GM18508 (cell line): ENCODE data around the gene PCBP3.
"Not testable (repeated sequence)": the region's sequence is repeated elsewhere in the genome, so short reads cannot be mapped to it uniquely, and the experiment has no call there.

Experiments used
- ATAC-seq: cut with Tn5 transposase; IDR thresholded peaks from one replicate; pipeline ENCODE4 v1.9.1; 2021; ENCODE audit warnings: moderate number of reproducible peaks; ENCODE audit not compliant: insufficient read depth, unreplicated experiment

PCBP3 gene

GRCh38 chr21:45832741-45833235 is 189.3 kb downstream of the PCBP3 start:
- ATAC-seq: not testable (repeated sequence)

- ATAC-seq: no peak
These were observed 189.9 kb downstream of the PCBP3 start for GRCh38 chr21:45833414-45833813.

- ATAC-seq: no peak
These were observed 190.6 kb downstream of the PCBP3 start for GRCh38 chr21:45834026-45834715.

GRCh38 chr21:45834821-45835293 is 191.3 kb downstream of the PCBP3 start:
- ATAC-seq: no peak

- no peak for ATAC-seq
These were observed 192.1 kb downstream of the PCBP3 start for GRCh38 chr21:45835301-45836267.

GRCh38 chr21:45836268-45836655 is 192.7 kb downstream of the PCBP3 start:
- ATAC-seq: no peak

- ATAC-seq: no peak
These were observed 193.5 kb downstream of the PCBP3 start for GRCh38 chr21:45836694-45837670.

GRCh38 chr21:45837936-45838335 is 194.4 kb downstream of the PCBP3 start:
- no peak for ATAC-seq

- no peak for ATAC-seq
These were observed 195.1 kb downstream of the PCBP3 start for GRCh38 chr21:45838634-45839033.

GRCh38 chr21:45839274-45839673 is 195.7 kb downstream of the PCBP3 start:
- no peak for ATAC-seq

GRCh38 chr21:45841033-45841432 is 197.5 kb downstream of the PCBP3 start:
- ATAC-seq: no peak

- no peak for ATAC-seq
These were observed 199.9 kb downstream of the PCBP3 start for GRCh38 chr21:45843426-45843825.

GRCh38 chr21:45844181-45844580 is 200.7 kb downstream of the PCBP3 start:
- no peak for ATAC-seq

GRCh38 chr21:45845063-45845769 is 201.7 kb downstream of the PCBP3 start:
- no peak for ATAC-seq

- ATAC-seq: no peak
These were observed 202.2 kb downstream of the PCBP3 start for GRCh38 chr21:45845770-45846090.

- ATAC-seq: no peak
These were observed 203.0 kb downstream of the PCBP3 start for GRCh38 chr21:45846373-45847160.

GRCh38 chr21:45847870-45848269 is 204.3 kb downstream of the PCBP3 start:
- no peak for ATAC-seq

GRCh38 chr21:45848331-45848730 is 204.8 kb downstream of the PCBP3 start:
- ATAC-seq: no peak

GRCh38 chr21:45848805-45849204 is 205.3 kb downstream of the PCBP3 start:
- ATAC-seq: no peak
